GM12878 (cell line): Measurements from ENCODE around the gene DNAI2.

Source experiments
- BRCA1 ChIP-seq: IDR thresholded peaks from 2 replicates; pipeline ENCODE4 v1.6.1; 2011; ENCODE audit warnings: low read depth, low read length, improper control_type of control experiment
- CTCF ChIP-seq, 3 experiments: IDR thresholded peaks in 2 of 3; conservative IDR thresholded peaks in 1 of 3; 2 replicates each; pipeline ENCODE4 v1.5.1; 2011; ENCODE audit warnings: low read depth in 3 of 3, low read length in 3 of 3, mild to moderate bottlenecking in 3 of 3, control low read depth in 2 of 3, moderate library complexity in 2 of 3, inconsistent platforms in 1 of 3, mixed read lengths in 1 of 3; ENCODE audit not compliant: control insufficient read depth in 2 of 3, insufficient read depth in 1 of 3; ENCODE audit errors: extremely low read depth in 1 of 3
- ELK1 ChIP-seq: IDR thresholded peaks from 2 replicates; pipeline ENCODE4 v1.6.1; 2012; ENCODE audit warnings: low read depth, low read length, improper control_type of control experiment
- MAX ChIP-seq: IDR thresholded peaks from 2 replicates; pipeline ENCODE4 v1.6.1; 2012; ENCODE audit warnings: low read depth, low read length, improper control_type of control experiment
- MXI1 ChIP-seq: fragments of 150-350 bp; IDR thresholded peaks from 2 replicates; pipeline ENCODE4 v1.6.1; 2011; ENCODE audit warnings: low read depth, mild to moderate bottlenecking, inconsistent platforms, low read length, improper control_type of control experiment
- NBN ChIP-seq: fragments of 450-650 bp; IDR thresholded peaks from 2 replicates; pipeline ENCODE4 v1.6.1; 2016
- PAX5 ChIP-seq: IDR thresholded peaks from 2 replicates; pipeline ENCODE4 v1.6.1; 2011; ENCODE audit warnings: low read depth, low read length, borderline replicate concordance
- POLR2A ChIP-seq: IDR thresholded peaks from 2 replicates; pipeline ENCODE4 v1.6.1; 2011; ENCODE audit warnings: low read depth, mild to moderate bottlenecking, low read length
- REST ChIP-seq: IDR thresholded peaks from 2 replicates; pipeline ENCODE4 v1.6.1; 2012; ENCODE audit warnings: mild to moderate bottlenecking, low read depth, low read length
- TAF1 ChIP-seq: IDR thresholded peaks from 2 replicates; pipeline ENCODE4 v1.6.1; 2011; ENCODE audit warnings: mild to moderate bottlenecking, low read depth, low read length, borderline replicate concordance
- TCF7 ChIP-seq: IDR thresholded peaks from 2 replicates; pipeline ENCODE4 v1.6.1; 2014; ENCODE audit warnings: antibody characterized with exemption, borderline replicate concordance
- USF2 ChIP-seq: IDR thresholded peaks from 2 replicates; pipeline ENCODE4 v1.6.1; 2011; ENCODE audit warnings: low read depth, low read length, improper control_type of control experiment, borderline replicate concordance

- TF ChIP-seq POLR2A, result no peak
- no peak for TF ChIP-seq TCF7
- no peak for TF ChIP-seq REST
- TF ChIP-seq MXI1, result no peak
- no peak for TF ChIP-seq PAX5
- peak; percentile 91 to 96 (median 95) for TF ChIP-seq CTCF (IDR thresholded peaks at IDR 0.05 in 2 of 3, conservative IDR thresholded peaks at IDR 0.05 in 1 of 3; ENCODE audit: control insufficient read depth in 2 of 3, extremely low read depth in 1 of 3, insufficient read depth in 1 of 3, low read depth in 3 of 3, low read length in 3 of 3)
- TF ChIP-seq BRCA1, result no peak
- no peak for TF ChIP-seq TAF1
- no peak for TF ChIP-seq USF2
- no peak for TF ChIP-seq ELK1
- TF ChIP-seq MAX, result no peak
- no peak for TF ChIP-seq NBN
Measured at GRCh38 chr17:74354123-74354522, 80.1 kb downstream of the DNAI2 start.
